Esophagus (tissue), 2 donors: Measurements from ENCODE around the gene NOSTRIN. TPM values are rescaled to one million over a fixed set of nuclear protein-coding genes. Genes with fewer than 3 reads are reported as not detected.
A peak's percentile ranks its signal among the peaks of the same experiment; 100 is the strongest.
"Not testable (repeated sequence)": the region's sequence is repeated elsewhere in the genome, so short reads cannot be mapped to it uniquely, and the experiment has no call there.

Experiments
- H3K27ac ChIP-seq, 2 donors: one replicate each; pipeline ENCODE4 v1.5.1; 2013; ENCODE audit warnings: low read depth in 2 of 2, mild to moderate bottlenecking in 2 of 2, inconsistent platforms in 1 of 2, low read length in 1 of 2, moderate library complexity in 1 of 2
- H3K27me3 ChIP-seq, 2 donors: one replicate each; pipeline ENCODE4 v1.6.1; 2013; ENCODE audit warnings: low read length in 2 of 2, control low read depth in 1 of 2, mild to moderate bottlenecking in 1 of 2; ENCODE audit not compliant: insufficient read depth in 2 of 2, control insufficient read depth in 1 of 2
- H3K36me3 ChIP-seq, 2 donors: one replicate each; pipeline ENCODE4 v1.6.1; 2013; ENCODE audit warnings: low read length in 1 of 2; ENCODE audit not compliant: control insufficient read depth in 2 of 2, insufficient read depth in 2 of 2
- H3K4me1 ChIP-seq, 2 donors: one replicate each; pipeline ENCODE4 v1.6.1; 2013; ENCODE audit warnings: low read length in 1 of 2; ENCODE audit not compliant: control insufficient read depth in 2 of 2, insufficient read depth in 2 of 2
- H3K4me3 ChIP-seq, 2 donors: one replicate each; pipeline ENCODE4 v1.5.1; 2013; ENCODE audit warnings: low read length in 2 of 2, mild to moderate bottlenecking in 2 of 2, low read depth in 1 of 2, moderate library complexity in 1 of 2
- H3K9me3 ChIP-seq, 2 donors: one replicate each; pipeline ENCODE4 v1.6.1; 2013; ENCODE audit warnings: mild to moderate bottlenecking in 2 of 2, low read depth in 1 of 2, low read length in 1 of 2, moderate library complexity in 1 of 2; ENCODE audit not compliant: control insufficient read depth in 2 of 2, insufficient read depth in 1 of 2
- WGBS, 2 donors: extraction: QIAGEN DNeasy Blood & Tissue Kit; methylation state at CpG; one replicate each; pipeline ENCODE4 v1.1.7; 2013; 5-methylcytosine and 5-hydroxymethylcytosine counted together
- polyA plus RNA-seq, 2 donors: library from polyadenylated mRNA; stranded (reverse); fragments of 200-250 nt; gene quantifications; one replicate each; pipeline ENCODE4 v1.2.3, GENCODE V29; 2013
- donor health status: healthy with polysubstance abuse.
- donor health status: Bipolar disorder and iron deficiency.

Gene NOSTRIN
- polyA plus RNA-seq, 2 donors = 3.4 to 6.3 TPM

- Histone ChIP-seq H3K27ac (no peak overlapping the region), H3K27me3 (no peaks in the 10 kb centered on the region), H3K4me1 (no peaks in the 10 kb centered on the region), H3K9me3 (no peaks in the 10 kb centered on the region), H3K36me3 (no peaks in the 10 kb centered on the region), H3K4me3 (no peak overlapping the region)
- 96% methylated on average over 5 of the region's 5 CpGs for WGBS, 2 donors
Observed at GRCh38 chr2:168854651-168855050, 52.2 kb downstream of the NOSTRIN start.

DNA sequence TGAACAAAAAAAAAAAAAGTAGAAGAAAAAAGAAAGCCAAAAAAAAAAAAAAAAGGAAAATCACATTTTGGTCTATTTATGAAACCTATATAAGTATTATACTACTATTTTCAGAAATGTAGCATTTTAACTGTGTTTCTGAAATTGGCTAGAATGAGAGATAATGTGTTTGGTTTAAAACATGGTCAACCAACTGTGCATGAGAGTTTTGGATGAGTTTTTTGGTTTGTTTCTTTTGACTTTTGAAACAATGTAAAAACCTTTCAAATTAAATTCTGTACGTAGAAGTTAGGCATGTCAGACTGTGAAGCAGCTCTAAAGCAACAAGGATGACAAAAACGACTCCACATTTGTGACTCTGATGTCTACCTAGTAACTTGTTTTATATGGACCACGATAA, 53.2 kb downstream of the NOSTRIN start:
- H3K9me3 ChIP-seq = no peaks in the 10 kb centered on the region
- H3K27ac ChIP-seq = no peak overlapping the region
- H3K36me3 ChIP-seq = no peaks in the 10 kb centered on the region
- H3K27me3 ChIP-seq = no peaks in the 10 kb centered on the region
- 93 to 96% methylated on average over 3 of the region's 3 CpGs for WGBS, 2 donors
- no peak overlapping the region for H3K4me3 ChIP-seq
- H3K4me1 ChIP-seq = no peaks in the 10 kb centered on the region

DNA sequence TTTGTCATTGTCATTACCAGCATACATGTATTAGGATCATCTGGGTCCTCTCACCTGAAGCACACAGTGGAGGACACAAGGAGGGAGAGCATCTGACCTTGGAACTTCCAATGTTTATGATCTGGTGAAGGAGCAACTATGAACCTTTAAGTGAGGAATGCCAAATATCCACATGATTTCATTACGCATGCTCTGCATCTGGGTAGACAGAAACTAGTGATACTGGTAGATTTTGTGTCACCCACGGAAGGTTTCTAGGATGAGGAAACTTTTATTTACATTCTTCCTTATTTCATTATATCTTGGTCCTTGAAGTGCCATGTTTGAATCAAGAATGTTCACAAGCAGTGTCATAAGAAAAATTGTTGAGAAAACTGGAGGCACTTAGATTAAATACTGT, 55.7 kb downstream of the NOSTRIN start:
- H3K27ac ChIP-seq = no peak overlapping the region
- H3K4me3 ChIP-seq = no peak overlapping the region
- no peaks in the 10 kb centered on the region for H3K4me1 ChIP-seq
- no peaks in the 10 kb centered on the region for H3K9me3 ChIP-seq
- no peaks in the 10 kb centered on the region for H3K27me3 ChIP-seq
- 98 to 99% methylated on average over 2 of the region's 2 CpGs for WGBS, 2 donors
- no peaks in the 10 kb centered on the region for H3K36me3 ChIP-seq

GRCh38 chr2:168867164-168867563, 64.7 kb downstream of the NOSTRIN start:
- not testable (repeated sequence) for H3K27ac ChIP-seq, H3K27me3 ChIP-seq, H3K4me1 ChIP-seq, H3K4me3 ChIP-seq, H3K36me3 ChIP-seq, H3K9me3 ChIP-seq
- 93 to 95% methylated on average over 1 of the region's 1 CpG for WGBS, 2 donors

DNA sequence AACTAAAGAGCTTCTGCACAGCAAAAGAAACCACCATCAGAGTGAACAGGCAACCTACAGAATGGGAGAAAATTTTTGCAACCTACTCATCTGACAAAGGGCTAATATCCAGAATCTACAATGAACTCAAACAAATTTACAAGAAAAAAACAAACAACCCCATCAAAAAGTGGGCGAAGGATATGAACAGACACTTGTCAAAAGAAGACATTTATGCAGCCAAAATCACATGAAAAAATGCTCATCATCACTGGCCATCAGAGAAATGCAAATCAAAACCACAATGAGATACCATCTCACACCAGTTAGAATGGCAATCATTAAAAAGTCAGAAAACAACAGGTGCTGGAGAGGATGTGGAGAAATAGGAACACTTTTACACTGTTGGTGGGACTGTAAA, 67.9 kb downstream of the NOSTRIN start:
- not testable (repeated sequence) for H3K36me3 ChIP-seq, H3K9me3 ChIP-seq, H3K27ac ChIP-seq, H3K4me1 ChIP-seq, H3K4me3 ChIP-seq, H3K27me3 ChIP-seq
- WGBS, 2 donors = 100% methylated on average over 1 of the region's 1 CpG

- H3K27ac ChIP-seq, H3K27me3 ChIP-seq, H3K4me3 ChIP-seq, H3K9me3 ChIP-seq, H3K36me3 ChIP-seq, H3K4me1 ChIP-seq: not testable (repeated sequence)
- 92 to 97% methylated on average over 4 of the region's 4 CpGs for WGBS, 2 donors
Observed at GRCh38 chr2:168870824-168871223, 68.4 kb downstream of the NOSTRIN start.

GRCh38 chr2:168874368-168875054, 72.1 kb downstream of the NOSTRIN start:
- no peak overlapping the region for H3K4me3 ChIP-seq

GRCh38 chr2:168882163-168882562, 79.7 kb downstream of the NOSTRIN start:
- not testable (repeated sequence) for H3K4me3 ChIP-seq
- 94 to 95% methylated on average over 12 of the region's 12 CpGs for WGBS, 2 donors

More at GRCh38 chr2:168874368-168875054, 72.1 kb downstream of the NOSTRIN start:
- no peaks in the 10 kb centered on the region for H3K9me3 ChIP-seq
- no peaks in the 10 kb centered on the region for H3K4me1 ChIP-seq
- 85 to 92% methylated on average over 6 of the region's 6 CpGs for WGBS, 2 donors
- H3K36me3 ChIP-seq = no peaks in the 10 kb centered on the region
- no peak overlapping the region for H3K27ac ChIP-seq
- H3K27me3 ChIP-seq = no peaks in the 10 kb centered on the region

DNA sequence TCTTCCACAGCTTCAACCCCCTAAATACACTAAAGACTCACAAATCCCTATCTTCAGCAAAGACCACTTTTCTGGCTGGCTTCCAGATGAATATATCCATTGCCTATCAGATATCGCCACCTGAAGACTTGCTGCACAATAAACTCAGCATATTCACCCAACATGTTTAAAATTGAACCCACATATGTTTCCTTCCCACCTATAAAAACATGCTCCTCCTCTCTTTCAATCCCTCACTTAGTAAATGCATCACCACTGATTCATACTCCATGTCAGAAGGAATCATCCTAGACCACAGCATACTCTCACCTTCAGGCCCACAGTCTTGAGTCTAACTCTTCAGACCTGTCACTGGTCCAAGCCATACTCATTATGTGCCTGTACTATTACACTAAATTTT, 82.5 kb downstream of the NOSTRIN start:
- H3K27ac ChIP-seq = no peak overlapping the region
- no peaks in the 10 kb centered on the region for H3K27me3 ChIP-seq
- H3K4me1 ChIP-seq = no peaks in the 10 kb centered on the region
- H3K9me3 ChIP-seq = no peaks in the 10 kb centered on the region
- 96 to 99% methylated on average over 1 of the region's 1 CpG for WGBS, 2 donors
- no peak overlapping the region for H3K4me3 ChIP-seq
- no peaks in the 10 kb centered on the region for H3K36me3 ChIP-seq

More at GRCh38 chr2:168882163-168882562, 79.7 kb downstream of the NOSTRIN start:
- not testable (repeated sequence) for H3K27ac ChIP-seq, H3K9me3 ChIP-seq, H3K36me3 ChIP-seq, H3K4me1 ChIP-seq, H3K27me3 ChIP-seq

DNA sequence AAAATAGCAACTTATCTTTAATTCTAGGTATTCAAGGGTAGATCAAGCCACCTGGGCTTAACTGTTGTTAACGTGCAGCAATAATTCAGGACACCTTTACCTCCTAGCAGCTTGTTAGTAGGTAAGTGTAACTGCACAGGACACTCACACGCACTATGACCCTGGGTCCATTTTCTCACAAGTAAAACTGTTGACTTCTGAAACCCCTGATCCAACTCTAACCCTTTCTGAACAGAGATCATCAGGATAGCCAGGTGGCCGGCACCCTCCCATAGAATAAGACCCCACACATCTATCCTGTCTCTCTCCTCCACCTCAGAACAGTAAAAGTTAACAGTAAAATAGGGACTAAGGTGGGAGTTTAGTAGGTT, 87.2 kb downstream of the NOSTRIN start:
- no peaks in the 10 kb centered on the region for H3K36me3 ChIP-seq
- WGBS, 2 donors = 24 to 31% methylated on average over 3 of the region's 3 CpGs
- no peaks in the 10 kb centered on the region for H3K4me1 ChIP-seq
- H3K27me3 ChIP-seq = no peaks in the 10 kb centered on the region
- no peaks in the 10 kb centered on the region for H3K9me3 ChIP-seq
- no peak overlapping the region for H3K27ac ChIP-seq
- peak overlapping the region; percentile 71 to 73 for H3K4me3 ChIP-seq
